ENCODE measurements around the gene NLRP8.

DNA sequence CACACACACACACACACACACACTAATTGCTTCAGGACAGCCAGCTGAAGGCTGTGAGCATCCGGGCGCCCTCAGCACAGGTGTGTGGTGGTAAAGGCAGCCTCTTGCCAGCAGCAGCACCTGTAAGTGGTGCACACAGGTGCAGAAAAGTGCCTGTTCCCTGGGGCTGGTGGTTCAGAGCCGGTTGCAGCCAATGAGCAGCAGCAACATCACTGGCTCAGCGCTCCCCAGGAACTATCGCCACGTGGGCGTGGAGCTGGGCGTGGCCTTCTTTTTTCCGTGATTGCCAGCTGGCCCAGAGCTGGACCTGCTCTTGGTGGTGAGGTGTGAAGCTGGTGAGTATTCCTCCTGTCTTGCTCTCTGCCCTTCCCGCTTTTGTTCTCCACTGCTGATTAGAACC lies 38.9 kb downstream of the NLRP8 start, which contains the start of gene NLRP5:
- TF ChIP-seq, protein P1, sequence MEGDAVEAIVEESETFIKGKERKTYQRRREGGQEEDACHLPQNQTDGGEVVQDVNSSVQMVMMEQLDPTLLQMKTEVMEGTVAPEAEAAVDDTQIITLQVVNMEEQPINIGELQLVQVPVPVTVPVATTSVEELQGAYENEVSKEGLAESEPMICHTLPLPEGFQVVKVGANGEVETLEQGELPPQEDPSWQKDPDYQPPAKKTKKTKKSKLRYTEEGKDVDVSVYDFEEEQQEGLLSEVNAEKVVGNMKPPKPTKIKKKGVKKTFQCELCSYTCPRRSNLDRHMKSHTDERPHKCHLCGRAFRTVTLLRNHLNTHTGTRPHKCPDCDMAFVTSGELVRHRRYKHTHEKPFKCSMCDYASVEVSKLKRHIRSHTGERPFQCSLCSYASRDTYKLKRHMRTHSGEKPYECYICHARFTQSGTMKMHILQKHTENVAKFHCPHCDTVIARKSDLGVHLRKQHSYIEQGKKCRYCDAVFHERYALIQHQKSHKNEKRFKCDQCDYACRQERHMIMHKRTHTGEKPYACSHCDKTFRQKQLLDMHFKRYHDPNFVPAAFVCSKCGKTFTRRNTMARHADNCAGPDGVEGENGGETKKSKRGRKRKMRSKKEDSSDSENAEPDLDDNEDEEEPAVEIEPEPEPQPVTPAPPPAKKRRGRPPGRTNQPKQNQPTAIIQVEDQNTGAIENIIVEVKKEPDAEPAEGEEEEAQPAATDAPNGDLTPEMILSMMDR (IDR thresholded peaks at IDR 0.05), result no peak
- no peak for TF ChIP-seq ZFX (IDR thresholded peaks at IDR 0.05; ENCODE audit: borderline replicate concordance)

All from 22Rv1 (cell line).